HG03139 (cell line): ENCODE results near the gene OR51D1.

Source experiments
- ATAC-seq: cut with Tn5 transposase; IDR thresholded peaks from one replicate; pipeline ENCODE4 v1.9.1; 2021; ENCODE audit not compliant: unreplicated experiment

Gene OR51D1

GRCh38 chr11:4636962-4637661 is at the start of gene OR51D1:
Gene OR51D1 (plus strand): TSS chr11:4637477. CDS start chr11:4639791, 2,314 bp downstream.
- ATAC-seq = peak; percentile 88

GRCh38 chr11:4589017-4589416 is 48.3 kb upstream of the OR51D1 start:
- ATAC-seq = no peak

GRCh38 chr11:4593739-4594138 is 43.5 kb upstream of the OR51D1 start, which contains the start of gene OR52I1:
Gene OR52I1 (plus strand): TSS chr11:4594039. CDS start chr11:4594039, 0 bp downstream.
- ATAC-seq = no peak

- ATAC-seq = no peak
Measured at GRCh38 chr11:4605057-4605456, 32.2 kb upstream of the OR51D1 start.

GRCh38 chr11:4606231-4607015 is 30.9 kb upstream of the OR51D1 start:
- ATAC-seq = no peak

GRCh38 chr11:4607096-4607495 is 30.2 kb upstream of the OR51D1 start:
- no peak for ATAC-seq

- peak; percentile 99 for ATAC-seq
Measured at GRCh38 chr11:4607781-4608666, 29.3 kb upstream of the OR51D1 start, which contains the start of gene TRIM68. Gene TRIM68 (minus strand): TSS chr11:4608231. CDS start chr11:4605504, 2,727 bp downstream.

GRCh38 chr11:4610258-4610935 is 26.9 kb upstream of the OR51D1 start:
- no peak for ATAC-seq

- no peak for ATAC-seq
Measured at GRCh38 chr11:4611986-4612385, 25.3 kb upstream of the OR51D1 start.

- no peak for ATAC-seq
Measured at GRCh38 chr11:4615856-4616444, 21.3 kb upstream of the OR51D1 start.

- ATAC-seq = no peak
Measured at GRCh38 chr11:4619514-4619913, 17.8 kb upstream of the OR51D1 start.

GRCh38 chr11:4626207-4627099 is 10.8 kb upstream of the OR51D1 start:
- ATAC-seq = no peak

GRCh38 chr11:4636136-4636535 is 1.1 kb upstream of the OR51D1 start:
- ATAC-seq = no peak

GRCh38 chr11:4637662-4638047 is 378 bp downstream of the OR51D1 start:
- no peak for ATAC-seq

GRCh38 chr11:4639931-4640330 is 2.7 kb downstream of the OR51D1 start:
- no peak for ATAC-seq

GRCh38 chr11:4641501-4641900 is 4.2 kb downstream of the OR51D1 start:
- no peak for ATAC-seq

- ATAC-seq = no peak
Measured at GRCh38 chr11:4642043-4642442, 4.8 kb downstream of the OR51D1 start.

GRCh38 chr11:4643076-4643475 is 5.8 kb downstream of the OR51D1 start:
- no peak for ATAC-seq

- ATAC-seq = no peak
Measured at GRCh38 chr11:4643682-4644081, 6.4 kb downstream of the OR51D1 start, which contains the start of gene OR51E1. Gene OR51E1 (plus strand): TSS chr11:4643982. CDS start chr11:4652527, 8,545 bp downstream.
